Placental epithelial cell (primary cell): ENCODE results near the gene MINDY4B. TPM values are rescaled to one million over a fixed set of nuclear protein-coding genes. Genes with fewer than 3 reads are reported as not detected.

Experiments used
- total RNA-seq: library from RNA; depleted of rRNA; stranded (reverse); fragments of >200 nt; gene quantifications from 2 replicates; pipeline ENCODE4 v1.2.3, GENCODE V29; 2012

Gene MINDY4B
- total RNA-seq = not detected in 2 replicates

GRCh38 chr3:150905339-150905738, at the start of gene MINDY4B:
Gene MINDY4B, minus strand, starts transcription at chr3:150905439. Its CDS starts 0 bp downstream, at chr3:150905439.

Other genes with a start within 250 kb of the MINDY4B start
- 0.33 and 0.39 TPM in 2 replicates for gene ERICH6, start 201.5 kb downstream of the MINDY4B start, total RNA-seq
- gene SIAH2, start 142.3 kb downstream of the MINDY4B start, total RNA-seq = 86.0 and 97.5 TPM in 2 replicates
- not detected in 2 replicates for gene CLRN1, start 67.3 kb upstream of the MINDY4B start, total RNA-seq
- gene MED12L, start 180.2 kb upstream of the MINDY4B start, total RNA-seq = under 0.01 and 0.11 TPM in 2 replicates